Measurements from ENCODE around the gene FAM234B. TPM values are rescaled to one million over a fixed set of nuclear protein-coding genes. Genes with fewer than 3 reads are reported as not detected.
"Not testable (repeated sequence)": the region's sequence is repeated elsewhere in the genome, so short reads cannot be mapped to it uniquely, and the experiment has no call there.

Gene FAM234B
- total RNA-seq, 1 experiment from 2014 or later = 2.9 TPM

- DNase-seq (ENCODE audit: low read depth) = no peak
Observed at GRCh38 chr12:13060581-13060980, 16.4 kb downstream of the FAM234B start.

GRCh38 chr12:13061377-13061776, 17.2 kb downstream of the FAM234B start:
- DNase-seq (ENCODE audit: low read depth) = no peak

GRCh38 chr12:13062669-13063068, 18.5 kb downstream of the FAM234B start:
- DNase-seq (ENCODE audit: low read depth) = no peak

GRCh38 chr12:13066014-13066413, 21.8 kb downstream of the FAM234B start:
- DNase-seq (ENCODE audit: low read depth) = no peak

GRCh38 chr12:13066459-13066858, 22.3 kb downstream of the FAM234B start:
- no peak for DNase-seq (ENCODE audit: low read depth)

- no peak for DNase-seq (ENCODE audit: low read depth)
Observed at GRCh38 chr12:13067322-13067721, 23.1 kb downstream of the FAM234B start.

GRCh38 chr12:13069380-13069779, 25.2 kb downstream of the FAM234B start:
- DNase-seq (ENCODE audit: low read depth) = no peak

- DNase-seq (ENCODE audit: low read depth) = no peak
Observed at GRCh38 chr12:13071305-13072280, 27.4 kb downstream of the FAM234B start.

GRCh38 chr12:13073173-13073572, 29.0 kb downstream of the FAM234B start:
- no peak for DNase-seq (ENCODE audit: low read depth)

- DNase-seq (ENCODE audit: low read depth) = no peak
Observed at GRCh38 chr12:13074396-13075117, 30.4 kb downstream of the FAM234B start.

GRCh38 chr12:13075118-13075480, 30.9 kb downstream of the FAM234B start:
- no peak for DNase-seq (ENCODE audit: low read depth)

GRCh38 chr12:13075786-13076570, 31.8 kb downstream of the FAM234B start:
- no peak for DNase-seq (ENCODE audit: low read depth)

GRCh38 chr12:13079440-13079906, 35.3 kb downstream of the FAM234B start:
- no peak for DNase-seq (ENCODE audit: low read depth)

GRCh38 chr12:13080266-13080665, 36.1 kb downstream of the FAM234B start:
- no peak for DNase-seq (ENCODE audit: low read depth)

- no peak for DNase-seq (ENCODE audit: low read depth)
Observed at GRCh38 chr12:13082861-13083260, 38.7 kb downstream of the FAM234B start.

- DNase-seq (ENCODE audit: low read depth) = not testable (repeated sequence)
Observed at GRCh38 chr12:13083638-13084037, 39.5 kb downstream of the FAM234B start.

- no peak for DNase-seq (ENCODE audit: low read depth)
Observed at GRCh38 chr12:13084898-13085640, 40.9 kb downstream of the FAM234B start.

GRCh38 chr12:13085968-13086686, 41.9 kb downstream of the FAM234B start:
- DNase-seq (ENCODE audit: low read depth) = peak; percentile 8

GRCh38 chr12:13087766-13088165, 43.6 kb downstream of the FAM234B start:
- no peak for DNase-seq (ENCODE audit: low read depth)

- DNase-seq (ENCODE audit: low read depth) = no peak
Observed at GRCh38 chr12:13088496-13088895, 44.3 kb downstream of the FAM234B start.

GRCh38 chr12:13090054-13090453, 45.9 kb downstream of the FAM234B start:
- DNase-seq (ENCODE audit: low read depth) = no peak
